Ramos (cell line): Measurements from ENCODE around the gene SHB.
"Not testable (repeated sequence)": the region's sequence is repeated elsewhere in the genome, so short reads cannot be mapped to it uniquely, and the experiment has no call there.

Experiments
- in situ Hi-C: fragments of 300-500 bp; cut with MboI; formaldehyde crosslinking; loops from one replicate; pipeline ENCODE4 v1.14.3; 2022; ENCODE audit warnings: low sequenced_read_pairs; ENCODE audit not compliant: unreplicated experiment

Gene SHB

GRCh38 chr9:37977851-37978480 is 91.1 kb downstream of the SHB start:
- in situ Hi-C loops: no loop called here

GRCh38 chr9:37976714-37977477 is 92.1 kb downstream of the SHB start:
- in situ Hi-C loops: no loop called here

GRCh38 chr9:37975639-37976038 is 93.4 kb downstream of the SHB start:
- in situ Hi-C loops: no loop called here

- in situ Hi-C loops: no loop called here
Observed at GRCh38 chr9:37974506-37975173, 94.4 kb downstream of the SHB start.

GRCh38 chr9:37972351-37972848 is 96.6 kb downstream of the SHB start:
- in situ Hi-C loops: no loop called here

- in situ Hi-C loops: no loop called here
Observed at GRCh38 chr9:37971691-37972090, 97.3 kb downstream of the SHB start.

- in situ Hi-C loops: no loop called here
Observed at GRCh38 chr9:37971108-37971459, 97.9 kb downstream of the SHB start.

GRCh38 chr9:37970301-37971107 is 98.5 kb downstream of the SHB start:
- in situ Hi-C loops: no loop called here

GRCh38 chr9:37969558-37970300 is 99.3 kb downstream of the SHB start:
- in situ Hi-C loops: no loop called here

GRCh38 chr9:37969130-37969529 is 99.9 kb downstream of the SHB start:
- in situ Hi-C loops: no loop called here

- in situ Hi-C loops: no loop called here
Observed at GRCh38 chr9:37968228-37968701, 100.8 kb downstream of the SHB start.

GRCh38 chr9:37967761-37968080 is 101.3 kb downstream of the SHB start:
- in situ Hi-C loops: no loop called here

GRCh38 chr9:37967014-37967760 is 101.8 kb downstream of the SHB start:
- in situ Hi-C loops: no loop called here

- in situ Hi-C loops: no loop called here
Observed at GRCh38 chr9:37966412-37967013, 102.5 kb downstream of the SHB start.

- in situ Hi-C loops: not testable (repeated sequence)
Observed at GRCh38 chr9:37965676-37966345, 103.2 kb downstream of the SHB start.

- in situ Hi-C loops: no loop called here
Observed at GRCh38 chr9:37965116-37965515, 103.9 kb downstream of the SHB start.

- in situ Hi-C loops: loop anchor here (5.0 kb wide), 1 partner anchor 48 kb away; no protein-coding TSS in a partner anchor
Observed at GRCh38 chr9:37964740-37965081, 104.3 kb downstream of the SHB start.
